Keratinocyte (primary cell): ENCODE data around the gene ACAD11.
A peak's percentile ranks its signal among the peaks of the same experiment; 100 is the strongest.

Experiments used
- CTCF ChIP-seq, 3 experiments: IDR thresholded peaks in 1 of 3; conservative IDR thresholded peaks in 1 of 3; optimal IDR thresholded peaks in 1 of 3; 2 replicates in 2 of 3; 3 replicates in 1 of 3; pipeline versions ENCODE3 to v1.5.1; 2011; ENCODE audit warnings: low read length in 3 of 3, mild to moderate bottlenecking in 3 of 3, moderate library complexity in 2 of 3, control low read depth in 1 of 3, inconsistent platforms in 1 of 3; ENCODE audit not compliant: insufficient read depth in 2 of 3; ENCODE audit errors: extremely low read depth in 1 of 3
- EZH2 ChIP-seq: IDR thresholded peaks from one replicate; pipeline ENCODE4 v1.6.1; 2012; ENCODE audit warnings: inconsistent platforms, mild to moderate bottlenecking, low read length, moderate library complexity

DNA sequence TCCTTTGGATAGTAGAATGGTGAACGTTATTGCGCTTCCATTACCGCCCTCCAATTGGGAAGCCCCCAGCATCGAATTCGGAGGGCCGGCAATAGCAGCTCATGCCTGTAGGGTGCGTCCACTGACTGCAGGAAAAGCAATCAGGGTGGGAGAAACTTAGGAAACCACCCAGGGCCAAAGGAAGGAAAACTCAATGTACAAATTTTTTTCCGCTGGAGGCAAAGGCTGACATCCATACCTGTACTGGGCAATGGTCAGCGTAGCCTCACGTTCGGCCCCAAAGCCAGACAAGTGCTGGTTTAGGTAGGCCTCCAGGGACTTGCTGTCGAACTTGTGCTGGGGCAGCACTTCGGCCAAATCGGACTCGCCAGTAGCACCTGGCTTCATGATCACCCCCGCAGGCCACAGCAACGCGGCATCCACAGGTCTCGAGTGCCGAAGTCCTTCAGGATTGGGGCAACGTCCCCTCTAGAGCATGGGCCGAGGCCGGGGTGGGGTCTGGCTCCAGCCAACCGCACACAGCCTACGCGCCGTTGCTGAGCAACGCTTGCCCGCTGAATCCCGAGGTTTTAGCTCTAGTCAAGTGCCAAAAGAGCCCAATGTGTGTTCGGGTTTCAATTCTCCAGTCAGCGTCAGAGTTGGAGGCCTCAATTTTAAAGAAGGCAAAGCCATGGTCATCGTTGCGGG, at the start of gene ACAD11:
- TF ChIP-seq CTCF (optimal IDR thresholded peaks at IDR 0.05 in 1 of 3, IDR thresholded peaks at IDR 0.05 in 1 of 3, conservative IDR thresholded peaks at IDR 0.05 in 1 of 3; ENCODE audit: extremely low read depth in 1 of 3, insufficient read depth in 2 of 3, low read length in 3 of 3) (peak; percentile 56 to 81 (median 65)), EZH2 (no peak)
